ENCODE results near the gene CASK.

Gene CASK

GRCh38 chrX:41828826-41829225 lies 94.5 kb downstream of the CASK start:
- TF ChIP-seq EZH2 (IDR thresholded peaks at IDR 0.05) (no peak), POLR2AphosphoS5 (IDR thresholded peaks at IDR 0.05; ENCODE audit: borderline replicate concordance, low read depth, low read length) (no peak), FOXP2 (optimal IDR thresholded peaks at IDR 0.05; ENCODE audit: control extremely low read depth, extremely low read length, insufficient read depth) (no peak)

GRCh38 chrX:41827886-41828285 lies 95.5 kb downstream of the CASK start:
- no peaks in the 10 kb centered on the region for H3K9me3 ChIP-seq (ENCODE audit: low read depth, low read length)
- DNase-seq (ENCODE audit: low read depth, low spot score) = no peak

More at GRCh38 chrX:41828826-41829225, 94.5 kb downstream of the CASK start:
- H3K9me3 ChIP-seq (ENCODE audit: low read depth, low read length) = no peaks in the 10 kb centered on the region
- no peaks in the 10 kb centered on the region for H3K36me3 ChIP-seq (ENCODE audit: insufficient read depth, low read length)
- H3K4me3 ChIP-seq = no peak overlapping the region
- no peak for DNase-seq (ENCODE audit: low read depth, low spot score)
- no peak overlapping the region for H3K9ac ChIP-seq (ENCODE audit: insufficient read length)
- no peak overlapping the region for H3K27ac ChIP-seq

GRCh38 chrX:41825796-41826195 lies 97.6 kb downstream of the CASK start:
- DNase-seq (ENCODE audit: low read depth, low spot score) = no peak
- H3K36me3 ChIP-seq (ENCODE audit: insufficient read depth, low read length) = no peaks in the 10 kb centered on the region
- no peak for TF ChIP-seq EZH2 (IDR thresholded peaks at IDR 0.05)
- no peak overlapping the region for H3K9ac ChIP-seq (ENCODE audit: insufficient read length)
- no peaks in the 10 kb centered on the region for H3K9me3 ChIP-seq (ENCODE audit: low read depth, low read length)
- no peak overlapping the region for H3K4me3 ChIP-seq
- no peak overlapping the region for H3K27ac ChIP-seq

More at GRCh38 chrX:41827886-41828285, 95.5 kb downstream of the CASK start:
- H3K9ac ChIP-seq (ENCODE audit: insufficient read length) = no peak overlapping the region
- no peaks in the 10 kb centered on the region for H3K36me3 ChIP-seq (ENCODE audit: insufficient read depth, low read length)
- no peak overlapping the region for H3K4me3 ChIP-seq
- TF ChIP-seq POLR2AphosphoS5 (IDR thresholded peaks at IDR 0.05; ENCODE audit: borderline replicate concordance, low read depth, low read length) (no peak), FOXP2 (optimal IDR thresholded peaks at IDR 0.05; ENCODE audit: control extremely low read depth, extremely low read length, insufficient read depth) (no peak), EZH2 (IDR thresholded peaks at IDR 0.05) (no peak)
- H3K27ac ChIP-seq = no peak overlapping the region

GRCh38 chrX:41824551-41824950 lies 98.8 kb downstream of the CASK start:
- TF ChIP-seq POLR2AphosphoS5 (IDR thresholded peaks at IDR 0.05; ENCODE audit: borderline replicate concordance, low read depth, low read length) (no peak), FOXP2 (optimal IDR thresholded peaks at IDR 0.05; ENCODE audit: control extremely low read depth, extremely low read length, insufficient read depth) (no peak), EZH2 (IDR thresholded peaks at IDR 0.05) (no peak)
- DNase-seq (ENCODE audit: low read depth, low spot score) = no peak
- H3K9ac ChIP-seq (ENCODE audit: insufficient read length) = no peak overlapping the region
- no peaks in the 10 kb centered on the region for H3K9me3 ChIP-seq (ENCODE audit: low read depth, low read length)
- no peak overlapping the region for H3K4me3 ChIP-seq
- no peak overlapping the region for H3K27ac ChIP-seq
- no peaks in the 10 kb centered on the region for H3K36me3 ChIP-seq (ENCODE audit: insufficient read depth, low read length)

GRCh38 chrX:41823402-41823801 lies 100.0 kb downstream of the CASK start:
- H3K9ac ChIP-seq (ENCODE audit: insufficient read length) = no peak overlapping the region
- H3K36me3 ChIP-seq (ENCODE audit: insufficient read depth, low read length) = no peaks in the 10 kb centered on the region
- no peak for TF ChIP-seq FOXP2 (optimal IDR thresholded peaks at IDR 0.05; ENCODE audit: control extremely low read depth, extremely low read length, insufficient read depth)
- TF ChIP-seq EZH2 (IDR thresholded peaks at IDR 0.05) = no peak
- no peak for TF ChIP-seq POLR2AphosphoS5 (IDR thresholded peaks at IDR 0.05; ENCODE audit: borderline replicate concordance, low read depth, low read length)
- no peak for DNase-seq (ENCODE audit: low read depth, low spot score)
- H3K4me3 ChIP-seq = no peak overlapping the region
- H3K9me3 ChIP-seq (ENCODE audit: low read depth, low read length) = no peaks in the 10 kb centered on the region
- no peak overlapping the region for H3K27ac ChIP-seq

- TF ChIP-seq FOXP2 (optimal IDR thresholded peaks at IDR 0.05; ENCODE audit: control extremely low read depth, extremely low read length, insufficient read depth) (no peak), POLR2AphosphoS5 (IDR thresholded peaks at IDR 0.05; ENCODE audit: borderline replicate concordance, low read depth, low read length) (no peak), EZH2 (IDR thresholded peaks at IDR 0.05) (no peak)
- Histone ChIP-seq H3K9me3 (ENCODE audit: low read depth, low read length) (no peaks in the 10 kb centered on the region), H3K36me3 (ENCODE audit: insufficient read depth, low read length) (no peaks in the 10 kb centered on the region), H3K4me3 (no peak overlapping the region), H3K27ac (no peak overlapping the region), H3K9ac (ENCODE audit: insufficient read length) (no peak overlapping the region)
- DNase-seq (ENCODE audit: low read depth, low spot score) = no peak
These were observed 100.5 kb downstream of the CASK start for GRCh38 chrX:41822892-41823291.

- no peaks in the 10 kb centered on the region for H3K9me3 ChIP-seq (ENCODE audit: low read depth, low read length)
- TF ChIP-seq EZH2 (IDR thresholded peaks at IDR 0.05) = no peak
- no peak for TF ChIP-seq POLR2AphosphoS5 (IDR thresholded peaks at IDR 0.05; ENCODE audit: borderline replicate concordance, low read depth, low read length)
- TF ChIP-seq FOXP2 (optimal IDR thresholded peaks at IDR 0.05; ENCODE audit: control extremely low read depth, extremely low read length, insufficient read depth) = no peak
- H3K36me3 ChIP-seq (ENCODE audit: insufficient read depth, low read length) = no peaks in the 10 kb centered on the region
- no peak overlapping the region for H3K9ac ChIP-seq (ENCODE audit: insufficient read length)
- H3K4me3 ChIP-seq = no peak overlapping the region
- DNase-seq (ENCODE audit: low read depth, low spot score) = no peak
- no peak overlapping the region for H3K27ac ChIP-seq
These were observed 115.3 kb downstream of the CASK start for GRCh38 chrX:41808047-41808446.

GRCh38 chrX:41802958-41803357 lies 120.4 kb downstream of the CASK start:
- TF ChIP-seq FOXP2 (optimal IDR thresholded peaks at IDR 0.05; ENCODE audit: control extremely low read depth, extremely low read length, insufficient read depth) = no peak
- no peak for TF ChIP-seq POLR2AphosphoS5 (IDR thresholded peaks at IDR 0.05; ENCODE audit: borderline replicate concordance, low read depth, low read length)
- no peak for TF ChIP-seq EZH2 (IDR thresholded peaks at IDR 0.05)
- Histone ChIP-seq H3K4me3 (no peak overlapping the region), H3K9me3 (ENCODE audit: low read depth, low read length) (no peaks in the 10 kb centered on the region), H3K9ac (ENCODE audit: insufficient read length) (no peak overlapping the region), H3K36me3 (ENCODE audit: insufficient read depth, low read length) (no peaks in the 10 kb centered on the region), H3K27ac (no peak overlapping the region)
- no peak for DNase-seq (ENCODE audit: low read depth, low spot score)

- Histone ChIP-seq H3K9me3 (ENCODE audit: low read depth, low read length) (no peaks in the 10 kb centered on the region), H3K36me3 (ENCODE audit: insufficient read depth, low read length) (no peaks in the 10 kb centered on the region), H3K9ac (ENCODE audit: insufficient read length) (no peak overlapping the region), H3K27ac (no peak overlapping the region), H3K4me3 (no peak overlapping the region)
- TF ChIP-seq POLR2AphosphoS5 (IDR thresholded peaks at IDR 0.05; ENCODE audit: borderline replicate concordance, low read depth, low read length) (no peak), FOXP2 (optimal IDR thresholded peaks at IDR 0.05; ENCODE audit: control extremely low read depth, extremely low read length, insufficient read depth) (no peak), EZH2 (IDR thresholded peaks at IDR 0.05) (no peak)
- no peak for DNase-seq (ENCODE audit: low read depth, low spot score)
These were observed 123.7 kb downstream of the CASK start for GRCh38 chrX:41799661-41800060.
